ENCODE results near the gene SLC38A1.

Gene SLC38A1

GRCh38 chr12:46230983-46231382 is 37.9 kb downstream of the SLC38A1 start:
- no peak for DNase-seq (ENCODE audit: extremely low read depth, low read depth)
- no peak for TF ChIP-seq CTCF (IDR thresholded peaks at IDR 0.05; ENCODE audit: low read depth, low read length)

- TF ChIP-seq CTCF (IDR thresholded peaks at IDR 0.05; ENCODE audit: low read depth, low read length): no peak
- DNase-seq (ENCODE audit: extremely low read depth, low read depth): no peak
Measured at GRCh38 chr12:46230306-46230705, 38.5 kb downstream of the SLC38A1 start.

GRCh38 chr12:46227616-46228015 is 41.2 kb downstream of the SLC38A1 start:
- DNase-seq (ENCODE audit: extremely low read depth, low read depth): no peak
- no peak for TF ChIP-seq CTCF (IDR thresholded peaks at IDR 0.05; ENCODE audit: low read depth, low read length)

- TF ChIP-seq CTCF (IDR thresholded peaks at IDR 0.05; ENCODE audit: low read depth, low read length): no peak; the same call in 1 of the 2 replicates
Measured at GRCh38 chr12:46224386-46224785, 44.5 kb downstream of the SLC38A1 start.

GRCh38 chr12:46223047-46223446 is 45.8 kb downstream of the SLC38A1 start:
- DNase-seq (ENCODE audit: extremely low read depth, low read depth): no peak
- no peak for TF ChIP-seq CTCF (IDR thresholded peaks at IDR 0.05; ENCODE audit: low read depth, low read length)

More at GRCh38 chr12:46224386-46224785, 44.5 kb downstream of the SLC38A1 start:
- peak; percentile 86 for DNase-seq (ENCODE audit: extremely low read depth, low read depth)

- no peak for TF ChIP-seq CTCF (IDR thresholded peaks at IDR 0.05; ENCODE audit: low read depth, low read length)
- no peak for DNase-seq (ENCODE audit: extremely low read depth, low read depth)
Measured at GRCh38 chr12:46222636-46223035, 46.2 kb downstream of the SLC38A1 start.

- DNase-seq (ENCODE audit: extremely low read depth, low read depth): no peak
- no peak for TF ChIP-seq CTCF (IDR thresholded peaks at IDR 0.05; ENCODE audit: low read depth, low read length)
Measured at GRCh38 chr12:46221255-46222128, 47.4 kb downstream of the SLC38A1 start.
